Measurements from ENCODE around the gene ZCCHC2.

The ZCCHC2 gene

GRCh38 chr18:62586151-62586774 lies 63.4 kb downstream of the ZCCHC2 start:
- no peak overlapping the region for H3K4me3 ChIP-seq (ENCODE audit: control insufficient read depth, low read depth, low read length)
- TF ChIP-seq, protein P1, sequence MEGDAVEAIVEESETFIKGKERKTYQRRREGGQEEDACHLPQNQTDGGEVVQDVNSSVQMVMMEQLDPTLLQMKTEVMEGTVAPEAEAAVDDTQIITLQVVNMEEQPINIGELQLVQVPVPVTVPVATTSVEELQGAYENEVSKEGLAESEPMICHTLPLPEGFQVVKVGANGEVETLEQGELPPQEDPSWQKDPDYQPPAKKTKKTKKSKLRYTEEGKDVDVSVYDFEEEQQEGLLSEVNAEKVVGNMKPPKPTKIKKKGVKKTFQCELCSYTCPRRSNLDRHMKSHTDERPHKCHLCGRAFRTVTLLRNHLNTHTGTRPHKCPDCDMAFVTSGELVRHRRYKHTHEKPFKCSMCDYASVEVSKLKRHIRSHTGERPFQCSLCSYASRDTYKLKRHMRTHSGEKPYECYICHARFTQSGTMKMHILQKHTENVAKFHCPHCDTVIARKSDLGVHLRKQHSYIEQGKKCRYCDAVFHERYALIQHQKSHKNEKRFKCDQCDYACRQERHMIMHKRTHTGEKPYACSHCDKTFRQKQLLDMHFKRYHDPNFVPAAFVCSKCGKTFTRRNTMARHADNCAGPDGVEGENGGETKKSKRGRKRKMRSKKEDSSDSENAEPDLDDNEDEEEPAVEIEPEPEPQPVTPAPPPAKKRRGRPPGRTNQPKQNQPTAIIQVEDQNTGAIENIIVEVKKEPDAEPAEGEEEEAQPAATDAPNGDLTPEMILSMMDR (conservative IDR thresholded peaks at IDR 0.05; ENCODE audit: control insufficient read depth, insufficient read depth, low read depth, low read length), result peak; percentile 94
- DNase-seq (ENCODE audit: low read depth), result peak; percentile 77

DNA sequence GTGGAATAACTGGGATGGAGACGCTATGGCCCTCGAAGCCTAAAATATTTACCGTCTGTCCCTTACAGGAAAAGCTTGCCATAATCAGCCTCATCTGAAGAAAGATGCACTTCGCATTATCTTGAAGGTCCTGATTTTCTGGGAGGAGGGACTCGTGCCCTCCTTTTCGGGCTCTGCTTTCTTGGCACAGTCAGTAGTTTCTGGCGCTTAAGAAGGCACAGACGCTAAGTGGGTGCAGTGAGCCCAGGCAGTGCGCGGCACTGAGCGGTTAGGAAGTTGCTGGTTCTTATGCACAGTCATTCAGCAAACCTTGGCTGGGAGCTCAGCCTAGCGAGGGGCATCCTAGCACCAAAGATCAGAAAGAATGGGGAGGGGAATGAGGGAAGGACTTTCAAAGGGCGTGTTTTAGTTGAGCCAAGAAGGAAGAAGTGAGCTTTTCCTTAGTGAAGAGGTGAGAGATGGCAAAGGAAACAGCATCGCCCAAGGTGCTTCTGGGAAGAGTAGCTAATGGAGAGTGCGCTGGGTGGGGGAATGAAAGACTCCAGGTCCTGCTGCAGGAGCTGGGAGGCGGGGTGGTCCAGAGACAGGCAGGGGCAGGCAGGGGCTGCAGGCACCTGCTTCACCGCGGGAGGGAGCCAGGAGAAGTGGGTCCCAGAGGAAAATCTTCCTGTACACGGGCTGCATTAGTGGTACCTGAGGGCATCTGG lies 64.1 kb downstream of the ZCCHC2 start:
- TF ChIP-seq, protein P1 (conservative IDR thresholded peaks at IDR 0.05; ENCODE audit: control insufficient read depth, insufficient read depth, low read depth, low read length), result no peak
- DNase-seq (ENCODE audit: low read depth), result no peak
- H3K4me3 ChIP-seq (ENCODE audit: control insufficient read depth, low read depth, low read length), result no peak overlapping the region

DNA sequence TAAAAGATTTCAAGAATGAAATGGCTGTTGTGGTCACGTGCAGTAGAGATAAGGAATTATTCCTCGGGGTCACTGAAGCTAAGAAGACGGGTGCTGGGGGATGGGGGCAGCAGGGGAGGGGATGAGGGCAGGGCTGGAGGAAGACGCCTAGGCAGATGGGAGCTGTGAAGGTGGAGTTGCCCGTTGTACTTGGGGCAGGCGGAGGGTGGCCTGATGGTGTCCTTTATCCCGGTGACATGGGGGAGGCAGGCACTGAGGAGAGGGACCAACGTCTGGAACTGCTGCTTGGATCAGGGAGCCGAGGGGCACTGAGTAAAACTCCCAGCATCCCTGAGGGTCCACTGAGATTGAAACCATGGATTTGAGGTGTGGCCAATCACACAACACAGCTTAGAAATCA lies 64.9 kb downstream of the ZCCHC2 start:
- no peak overlapping the region for H3K4me3 ChIP-seq (ENCODE audit: control insufficient read depth, low read depth, low read length)
- TF ChIP-seq, protein P1 (conservative IDR thresholded peaks at IDR 0.05; ENCODE audit: control insufficient read depth, insufficient read depth, low read depth, low read length), result no peak
- DNase-seq (ENCODE audit: low read depth), result no peak

- no peak for DNase-seq (ENCODE audit: low read depth)
- TF ChIP-seq, protein P1 (conservative IDR thresholded peaks at IDR 0.05; ENCODE audit: control insufficient read depth, insufficient read depth, low read depth, low read length), result no peak
- H3K4me3 ChIP-seq (ENCODE audit: control insufficient read depth, low read depth, low read length), result no peak overlapping the region
Observed at GRCh38 chr18:62588217-62588616, 65.4 kb downstream of the ZCCHC2 start.

- no peak for DNase-seq (ENCODE audit: low read depth)
- no peak overlapping the region for H3K4me3 ChIP-seq (ENCODE audit: control insufficient read depth, low read depth, low read length)
- TF ChIP-seq, protein P1 (conservative IDR thresholded peaks at IDR 0.05; ENCODE audit: control insufficient read depth, insufficient read depth, low read depth, low read length), result no peak
Observed at GRCh38 chr18:62590799-62591590, 68.2 kb downstream of the ZCCHC2 start.

DNA sequence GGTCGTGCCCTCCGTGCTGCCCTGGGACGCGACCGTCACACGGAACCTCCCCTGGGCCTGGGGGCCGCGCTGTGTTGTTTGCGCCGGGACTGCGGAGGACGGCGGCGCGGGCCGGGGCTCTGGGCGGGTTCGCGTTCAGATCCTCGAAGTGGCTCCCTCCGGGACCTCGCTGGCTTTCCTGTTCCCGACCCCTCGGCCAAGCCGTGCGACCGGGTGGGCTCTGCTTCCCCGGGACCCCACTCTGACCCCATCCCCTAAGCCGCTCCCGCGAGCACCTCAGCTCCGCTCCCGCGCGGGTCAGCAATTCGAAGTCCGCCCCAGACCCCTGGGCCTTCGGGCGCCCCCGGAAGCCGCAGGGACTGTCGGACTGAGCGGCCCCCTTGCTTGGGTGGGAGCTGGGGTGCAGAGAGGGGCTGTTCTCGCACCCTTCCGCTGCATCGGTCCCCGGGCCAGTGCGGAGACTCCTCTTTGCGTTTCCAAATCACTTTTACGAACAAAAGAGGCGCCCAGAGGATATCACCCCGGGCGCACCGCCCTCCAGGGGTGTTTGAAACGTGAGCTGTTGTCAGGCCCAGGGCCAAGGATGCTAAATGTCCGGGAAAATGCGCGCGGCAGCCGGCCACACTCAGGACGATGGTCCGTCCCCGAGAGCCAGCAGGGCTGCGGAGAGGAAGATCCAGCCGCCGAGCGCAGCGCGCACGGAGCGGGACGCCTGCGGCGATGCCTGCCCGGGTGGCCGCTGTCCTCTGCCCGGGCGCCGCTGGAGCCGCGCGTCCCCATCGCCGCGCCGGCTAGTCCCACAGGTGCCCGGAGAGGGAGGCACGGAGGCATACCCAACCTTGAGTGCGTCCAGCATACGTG lies 73.5 kb downstream of the ZCCHC2 start:
- TF ChIP-seq, protein P1 (conservative IDR thresholded peaks at IDR 0.05; ENCODE audit: control insufficient read depth, insufficient read depth, low read depth, low read length), result no peak
- DNase-seq (ENCODE audit: low read depth), result peak; percentile 25
- H3K4me3 ChIP-seq (ENCODE audit: control insufficient read depth, low read depth, low read length), result peak overlapping the region; percentile 27
